Measurements from ENCODE around the gene FGGY.

Gene FGGY

GRCh38 chr1:59414406-59415133 is 117.7 kb downstream of the FGGY start:
- DNase-seq (ENCODE audit: low read depth in 2 of 2) = no peak

- DNase-seq (ENCODE audit: low read depth in 2 of 2) = no peak
These were observed 118.5 kb downstream of the FGGY start for GRCh38 chr1:59415286-59415850.

- no peak for DNase-seq (ENCODE audit: low read depth in 2 of 2)
These were observed 119.0 kb downstream of the FGGY start for GRCh38 chr1:59415881-59416280.

GRCh38 chr1:59417406-59417805 is 120.5 kb downstream of the FGGY start:
- no peak for DNase-seq (ENCODE audit: low read depth in 2 of 2)

- no peak for DNase-seq (ENCODE audit: low read depth in 2 of 2)
These were observed 121.7 kb downstream of the FGGY start for GRCh38 chr1:59418363-59419144.

- no peak for DNase-seq (ENCODE audit: low read depth in 2 of 2)
These were observed 122.7 kb downstream of the FGGY start for GRCh38 chr1:59419361-59420140.

GRCh38 chr1:59421232-59421920 is 124.5 kb downstream of the FGGY start:
- no peak for DNase-seq (ENCODE audit: low read depth in 2 of 2)

GRCh38 chr1:59422921-59423575 is 126.2 kb downstream of the FGGY start:
- no peak for DNase-seq (ENCODE audit: low read depth in 2 of 2)

GRCh38 chr1:59427155-59427554 is 130.3 kb downstream of the FGGY start:
- DNase-seq (ENCODE audit: low read depth in 2 of 2) = no peak

- DNase-seq (ENCODE audit: low read depth in 2 of 2) = no peak
These were observed 130.9 kb downstream of the FGGY start for GRCh38 chr1:59427784-59428183.

GRCh38 chr1:59428828-59429227 is 131.9 kb downstream of the FGGY start:
- no peak for DNase-seq (ENCODE audit: low read depth in 2 of 2)

- no peak for DNase-seq (ENCODE audit: low read depth in 2 of 2)
These were observed 132.8 kb downstream of the FGGY start for GRCh38 chr1:59429656-59430055.

- DNase-seq (ENCODE audit: low read depth in 2 of 2) = no peak
These were observed 134.8 kb downstream of the FGGY start for GRCh38 chr1:59431566-59432294.

- DNase-seq (ENCODE audit: low read depth in 2 of 2) = no peak
These were observed 135.9 kb downstream of the FGGY start for GRCh38 chr1:59432531-59433439.

GRCh38 chr1:59433440-59433813 is 136.5 kb downstream of the FGGY start:
- no peak for DNase-seq (ENCODE audit: low read depth in 2 of 2)

- no peak for DNase-seq (ENCODE audit: low read depth in 2 of 2)
These were observed 137.4 kb downstream of the FGGY start for GRCh38 chr1:59434336-59434735.

GRCh38 chr1:59436637-59437036 is 139.7 kb downstream of the FGGY start:
- DNase-seq (ENCODE audit: low read depth in 2 of 2) = no peak

- no peak for DNase-seq (ENCODE audit: low read depth in 2 of 2)
These were observed 141.2 kb downstream of the FGGY start for GRCh38 chr1:59438058-59438560.

- no peak for DNase-seq (ENCODE audit: low read depth in 2 of 2)
These were observed 145.6 kb downstream of the FGGY start for GRCh38 chr1:59442492-59442891.

Data from stimulated activated CD4-positive, alpha-beta T cell treated with anti-CD3 and anti-CD28 coated beads, Interleukin-1b, Interleukin-23, amount 100 ng/mL, for 4 hours (primary cell).